MG63 (cell line): ENCODE measurements around the gene GIPC2. TPM values are rescaled to one million over a fixed set of nuclear protein-coding genes. Genes with fewer than 3 reads are reported as not detected.
A peak's percentile ranks its signal among the peaks of the same experiment; 100 is the strongest.
"Not testable (repeated sequence)": the region's sequence is repeated elsewhere in the genome, so short reads cannot be mapped to it uniquely, and the experiment has no call there.

Experiments used
- DNase-seq: peaks from one replicate; pipeline ENCODE4 v3.0.0-alpha.2; 2020
- H3K27me3 ChIP-seq: fragments of 250-450 bp; sonication (Bioruptor Pico); 2 replicates; pipeline ENCODE4 v1.5.1; 2020; ENCODE audit warnings: mild to moderate bottlenecking, moderate library complexity
- H3K36me3 ChIP-seq: fragments of 250-450 bp; sonication (Bioruptor Pico); 2 replicates; pipeline ENCODE4 v1.5.1; 2020; ENCODE audit warnings: mild to moderate bottlenecking, moderate library complexity
- H3K4me3 ChIP-seq: fragments of 250-450 bp; sonication (Bioruptor Pico); 2 replicates; pipeline ENCODE4 v1.5.1; 2020; ENCODE audit warnings: mild to moderate bottlenecking, moderate library complexity
- H3K9me3 ChIP-seq: fragments of 250-450 bp; sonication (Bioruptor Pico); 2 replicates; pipeline ENCODE4 v1.5.1; 2020; ENCODE audit warnings: mild to moderate bottlenecking, moderate library complexity
- total RNA-seq: library from RNA; depleted of rRNA; stranded (reverse); fragments of >200 nt; shearing (Covaris generic); gene quantifications from 2 replicates; pipeline ENCODE4 v1.2.3, GENCODE V29; 2014; ENCODE audit warnings: low replicate concordance; rRNA removed

The GIPC2 gene
- 0.10 TPM in 1 of 2 replicates, not detected in the other for total RNA-seq

GRCh38 chr1:78045926-78046778, at the start of gene GIPC2:
TSS of gene GIPC2 (plus strand) at chr1:78045966. CDS start at chr1:78046095, 129 bp downstream.
- 0 out of 2 replicates have a peak within 1 kb of the TSS, but pooled peaks have one; percentile 4 for H3K4me3 ChIP-seq
- H3K27me3 ChIP-seq, result no peaks in the 10 kb centered on the region
- no peaks in the 10 kb centered on the region for H3K9me3 ChIP-seq
- H3K36me3 ChIP-seq, result no peaks in the 10 kb centered on the region
- DNase-seq, result peak; percentile 5

GRCh38 chr1:77996734-77997133, 49.0 kb upstream of the GIPC2 start:
- Histone ChIP-seq H3K27me3 (no peaks in the 10 kb centered on the region), H3K4me3 (no peak overlapping the region), H3K9me3 (no peaks in the 10 kb centered on the region), H3K36me3 (peaks cover 38% of the 10 kb centered on the region)
- DNase-seq, result no peak

GRCh38 chr1:78000536-78000935, 45.2 kb upstream of the GIPC2 start:
- H3K36me3 ChIP-seq, result peaks cover 11% of the 10 kb centered on the region
- H3K4me3 ChIP-seq, H3K9me3 ChIP-seq, H3K27me3 ChIP-seq: not testable (repeated sequence)
- peak; percentile 68 for DNase-seq

GRCh38 chr1:78003070-78003746, 42.6 kb upstream of the GIPC2 start:
- DNase-seq, result no peak
- peaks cover 7% of the 10 kb centered on the region; the same call in 1 of the 2 replicates for H3K36me3 ChIP-seq
- H3K27me3 ChIP-seq, result no peaks in the 10 kb centered on the region
- no peaks in the 10 kb centered on the region for H3K9me3 ChIP-seq
- H3K4me3 ChIP-seq, result peak overlapping the region; percentile 76

- no peaks in the 10 kb centered on the region for H3K9me3 ChIP-seq
- no peaks in the 10 kb centered on the region for H3K27me3 ChIP-seq
- H3K36me3 ChIP-seq, result peaks cover 9% of the 10 kb centered on the region; the same call in 1 of the 2 replicates
- H3K4me3 ChIP-seq, result peak overlapping the region; percentile 76
- peak; percentile 61 for DNase-seq
Measured at GRCh38 chr1:78003882-78004718, 41.7 kb upstream of the GIPC2 start.

- peak; percentile 70 for DNase-seq
- H3K27me3 ChIP-seq, result no peaks in the 10 kb centered on the region
- peak within 1 kb of the TSS; percentile 76 for H3K4me3 ChIP-seq
- no peaks in the 10 kb centered on the region for H3K9me3 ChIP-seq
- peaks cover 10% of the 10 kb centered on the region; the same call in 1 of the 2 replicates for H3K36me3 ChIP-seq
Measured at GRCh38 chr1:78004719-78005447, 40.9 kb upstream of the GIPC2 start, which contains the start of gene DNAJB4. TSS of gene DNAJB4 (plus strand) at chr1:78004939. CDS start at chr1:78005111, 172 bp downstream.

- no peak for DNase-seq
- no peaks in the 10 kb centered on the region for H3K9me3 ChIP-seq
- no peaks in the 10 kb centered on the region for H3K27me3 ChIP-seq
- H3K36me3 ChIP-seq, result peaks cover 12% of the 10 kb centered on the region; the same call in 1 of the 2 replicates
- H3K4me3 ChIP-seq, result peak overlapping the region; percentile 76
Measured at GRCh38 chr1:78005448-78005722, 40.4 kb upstream of the GIPC2 start.

- Histone ChIP-seq H3K36me3 (peaks cover 12% of the 10 kb centered on the region; the same call in 1 of the 2 replicates), H3K4me3 (peak overlapping the region; percentile 76), H3K9me3 (no peaks in the 10 kb centered on the region), H3K27me3 (no peaks in the 10 kb centered on the region)
- DNase-seq, result peak; percentile 29
Measured at GRCh38 chr1:78005755-78006154, 40.0 kb upstream of the GIPC2 start.

- H3K27me3 ChIP-seq, result no peaks in the 10 kb centered on the region
- DNase-seq, result no peak
- H3K36me3 ChIP-seq, result peaks cover 16% of the 10 kb centered on the region; the same call in 1 of the 2 replicates
- peak overlapping the region; percentile 76 for H3K4me3 ChIP-seq
- H3K9me3 ChIP-seq, result no peaks in the 10 kb centered on the region
Measured at GRCh38 chr1:78006521-78006920, 39.2 kb upstream of the GIPC2 start.

GRCh38 chr1:78007677-78008341, 38.0 kb upstream of the GIPC2 start:
- Histone ChIP-seq H3K27me3 (no peaks in the 10 kb centered on the region), H3K36me3 (peaks cover 22% of the 10 kb centered on the region), H3K4me3 (peak overlapping the region; percentile 76), H3K9me3 (no peaks in the 10 kb centered on the region)
- DNase-seq, result no peak

- DNase-seq, result no peak
- Histone ChIP-seq H3K4me3 (peak overlapping the region; percentile 76), H3K9me3 (no peaks in the 10 kb centered on the region), H3K36me3 (peaks cover 35% of the 10 kb centered on the region), H3K27me3 (no peaks in the 10 kb centered on the region)
Measured at GRCh38 chr1:78009276-78009675, 36.5 kb upstream of the GIPC2 start.

GRCh38 chr1:78009836-78010235, 35.9 kb upstream of the GIPC2 start:
- DNase-seq, result no peak
- Histone ChIP-seq H3K4me3 (no peak overlapping the region), H3K27me3 (no peaks in the 10 kb centered on the region), H3K9me3 (no peaks in the 10 kb centered on the region), H3K36me3 (peaks cover 41% of the 10 kb centered on the region)

GRCh38 chr1:78011050-78011449, 34.7 kb upstream of the GIPC2 start:
- no peak overlapping the region for H3K4me3 ChIP-seq
- peaks cover 50% of the 10 kb centered on the region for H3K36me3 ChIP-seq
- DNase-seq, result no peak
- H3K9me3 ChIP-seq, result no peaks in the 10 kb centered on the region
- H3K27me3 ChIP-seq, result no peaks in the 10 kb centered on the region

GRCh38 chr1:78015148-78015547, 30.6 kb upstream of the GIPC2 start:
- Histone ChIP-seq H3K36me3 (peaks cover 67% of the 10 kb centered on the region), H3K27me3 (no peaks in the 10 kb centered on the region), H3K4me3 (no peak overlapping the region), H3K9me3 (no peaks in the 10 kb centered on the region)
- no peak for DNase-seq

GRCh38 chr1:78019024-78019423, 26.7 kb upstream of the GIPC2 start:
- DNase-seq, result no peak
- no peak overlapping the region for H3K4me3 ChIP-seq
- H3K36me3 ChIP-seq, result peaks cover 46% of the 10 kb centered on the region
- no peaks in the 10 kb centered on the region for H3K27me3 ChIP-seq
- H3K9me3 ChIP-seq, result no peaks in the 10 kb centered on the region

GRCh38 chr1:78021134-78021533, 24.6 kb upstream of the GIPC2 start:
- not testable (repeated sequence) for DNase-seq, H3K27me3 ChIP-seq, H3K9me3 ChIP-seq, H3K4me3 ChIP-seq
- peaks cover 28% of the 10 kb centered on the region for H3K36me3 ChIP-seq
